ENCODE measurements around the gene ADARB2.

DNA sequence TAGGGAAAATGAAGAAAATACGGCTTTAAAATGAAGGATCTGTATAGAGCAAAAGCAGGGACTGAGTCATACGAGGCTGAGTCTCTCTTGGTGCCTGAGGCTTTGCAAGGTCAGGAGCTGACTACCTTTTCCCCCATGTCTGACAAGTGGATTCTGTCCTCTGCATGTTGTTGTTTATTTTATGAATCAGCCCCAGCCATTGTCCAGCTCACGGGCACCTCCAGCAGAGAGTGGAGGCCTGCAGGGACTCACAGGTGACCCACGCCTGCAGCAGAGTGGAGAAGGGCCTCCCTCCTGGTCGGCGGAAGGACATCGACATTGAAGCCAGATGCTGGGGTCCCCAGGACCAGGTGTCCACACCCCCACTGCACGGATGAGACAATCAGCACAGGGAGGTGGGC lies 447.3 kb downstream of the ADARB2 start:
- no peak for TF ChIP-seq CTCF (IDR thresholded peaks at IDR 0.05 in 2 of 3, conservative IDR thresholded peaks at IDR 0.05 in 1 of 3; ENCODE audit: control insufficient read depth in 2 of 3, extremely low read depth in 1 of 3, insufficient read depth in 1 of 3, low read depth in 3 of 3, low read length in 3 of 3)
- TF ChIP-seq EZH2 (IDR thresholded peaks at IDR 0.05; ENCODE audit: borderline replicate concordance, control insufficient read depth, low read depth, low read length), result no peak
- no peak for TF ChIP-seq TCF3 (IDR thresholded peaks at IDR 0.05; ENCODE audit: borderline replicate concordance, insufficient read depth, low read depth, low read length)
- no peak for TF ChIP-seq BHLHE40 (IDR thresholded peaks at IDR 0.05; ENCODE audit: borderline replicate concordance in 1 of 2, low read depth in 2 of 2, low read length in 1 of 2)
- no peak for TF ChIP-seq POLR2AphosphoS5 (IDR thresholded peaks at IDR 0.05; ENCODE audit: low read length)
- TF ChIP-seq BACH1 (IDR thresholded peaks at IDR 0.05; ENCODE audit: borderline replicate concordance), result no peak
- TF ChIP-seq CEBPB (IDR thresholded peaks at IDR 0.05; ENCODE audit: borderline replicate concordance in 1 of 2, low read depth in 2 of 2, low read length in 2 of 2), result no peak
- TF ChIP-seq SP1 (IDR thresholded peaks at IDR 0.05; ENCODE audit: low read depth, low read length), result no peak
- no peak for TF ChIP-seq SREBF2 (IDR thresholded peaks at IDR 0.05; ENCODE audit: low read length)
- TF ChIP-seq ESRRA (IDR thresholded peaks at IDR 0.05; ENCODE audit: low read length), result no peak
- TF ChIP-seq POLR2A (IDR thresholded peaks at IDR 0.05; ENCODE audit: low read depth, low read length), result no peak
- TF ChIP-seq DPF2 (IDR thresholded peaks at IDR 0.05), result no peak
- no peak for TF ChIP-seq ZNF274 (IDR thresholded peaks at IDR 0.05; ENCODE audit: insufficient read depth, insufficient read length)
- TF ChIP-seq FOXK2 (IDR thresholded peaks at IDR 0.05), result no peak

All from GM12878 (cell line).